Measurements from ENCODE around the gene POTEH. TPM values are rescaled to one million over a fixed set of nuclear protein-coding genes. Genes with fewer than 3 reads are reported as not detected.
A peak's percentile ranks its signal among the peaks of the same experiment; 100 is the strongest.
"Not testable (repeated sequence)": the region's sequence is repeated elsewhere in the genome, so short reads cannot be mapped to it uniquely, and the experiment has no call there.

Gene POTEH
- total RNA-seq: not detected

GRCh38 chr22:15689749-15690125 is at the start of gene POTEH:
POTEH (plus strand) TSS chr22:15690026; CDS start chr22:15690078, 52 bp downstream.
- H3K27me3 Mint-ChIP-seq (ENCODE audit: low read depth): not testable (repeated sequence)

GRCh38 chr22:15642288-15642861 is 47.5 kb upstream of the POTEH start:
- ATAC-seq; DNase-seq; H3K27me3 Mint-ChIP-seq (ENCODE audit: low read depth); H3K4me3 Mint-ChIP-seq; H3K36me3 Mint-ChIP-seq (ENCODE audit: insufficient read depth); H3K4me1 Mint-ChIP-seq (ENCODE audit: low read depth); H3K9me3 Mint-ChIP-seq: not testable (repeated sequence)

More at GRCh38 chr22:15689749-15690125, at the start of gene POTEH:
- ATAC-seq; H3K9me3 Mint-ChIP-seq; H3K4me1 Mint-ChIP-seq (ENCODE audit: low read depth); DNase-seq; H3K4me3 Mint-ChIP-seq; H3K36me3 Mint-ChIP-seq (ENCODE audit: insufficient read depth): not testable (repeated sequence)

- ATAC-seq; H3K4me1 Mint-ChIP-seq (ENCODE audit: low read depth); H3K9me3 Mint-ChIP-seq; DNase-seq; H3K4me3 Mint-ChIP-seq; H3K36me3 Mint-ChIP-seq (ENCODE audit: insufficient read depth); H3K27me3 Mint-ChIP-seq (ENCODE audit: low read depth): not testable (repeated sequence)
These were observed 37.9 kb upstream of the POTEH start for GRCh38 chr22:15651954-15652353.

- ATAC-seq; H3K4me3 Mint-ChIP-seq; H3K4me1 Mint-ChIP-seq (ENCODE audit: low read depth); DNase-seq; H3K36me3 Mint-ChIP-seq (ENCODE audit: insufficient read depth); H3K27me3 Mint-ChIP-seq (ENCODE audit: low read depth); H3K9me3 Mint-ChIP-seq: not testable (repeated sequence)
These were observed 37.1 kb upstream of the POTEH start for GRCh38 chr22:15652738-15653137.

GRCh38 chr22:15653241-15653640 is 36.6 kb upstream of the POTEH start:
- ATAC-seq; H3K4me1 Mint-ChIP-seq (ENCODE audit: low read depth); H3K4me3 Mint-ChIP-seq; DNase-seq; H3K36me3 Mint-ChIP-seq (ENCODE audit: insufficient read depth); H3K9me3 Mint-ChIP-seq; H3K27me3 Mint-ChIP-seq (ENCODE audit: low read depth): not testable (repeated sequence)

GRCh38 chr22:15661102-15661501 is 28.7 kb upstream of the POTEH start:
- not testable (repeated sequence) for H3K4me1 Mint-ChIP-seq (ENCODE audit: low read depth); DNase-seq; H3K9me3 Mint-ChIP-seq; H3K36me3 Mint-ChIP-seq (ENCODE audit: insufficient read depth); ATAC-seq; H3K4me3 Mint-ChIP-seq; H3K27me3 Mint-ChIP-seq (ENCODE audit: low read depth)

GRCh38 chr22:15664682-15665081 is 25.1 kb upstream of the POTEH start:
- H3K9me3 Mint-ChIP-seq; DNase-seq; H3K27me3 Mint-ChIP-seq (ENCODE audit: low read depth); H3K36me3 Mint-ChIP-seq (ENCODE audit: insufficient read depth); H3K4me3 Mint-ChIP-seq; H3K4me1 Mint-ChIP-seq (ENCODE audit: low read depth): not testable (repeated sequence)
- ATAC-seq: peak in 1 of 2 donors; percentile 10

GRCh38 chr22:15665478-15665877 is 24.3 kb upstream of the POTEH start:
- H3K27me3 Mint-ChIP-seq (ENCODE audit: low read depth); H3K4me1 Mint-ChIP-seq (ENCODE audit: low read depth); ATAC-seq; H3K36me3 Mint-ChIP-seq (ENCODE audit: insufficient read depth); H3K4me3 Mint-ChIP-seq; H3K9me3 Mint-ChIP-seq; DNase-seq: not testable (repeated sequence)

- ATAC-seq; H3K4me1 Mint-ChIP-seq (ENCODE audit: low read depth); H3K4me3 Mint-ChIP-seq; DNase-seq; H3K36me3 Mint-ChIP-seq (ENCODE audit: insufficient read depth); H3K9me3 Mint-ChIP-seq; H3K27me3 Mint-ChIP-seq (ENCODE audit: low read depth): not testable (repeated sequence)
These were observed 20.4 kb upstream of the POTEH start for GRCh38 chr22:15669430-15669829.

GRCh38 chr22:15679702-15680101 is 10.1 kb upstream of the POTEH start:
- H3K36me3 Mint-ChIP-seq (ENCODE audit: insufficient read depth); ATAC-seq; H3K4me3 Mint-ChIP-seq; H3K27me3 Mint-ChIP-seq (ENCODE audit: low read depth); DNase-seq; H3K4me1 Mint-ChIP-seq (ENCODE audit: low read depth); H3K9me3 Mint-ChIP-seq: not testable (repeated sequence)

GRCh38 chr22:15684115-15684514 is 5.7 kb upstream of the POTEH start:
- H3K4me1 Mint-ChIP-seq (ENCODE audit: low read depth); ATAC-seq; H3K36me3 Mint-ChIP-seq (ENCODE audit: insufficient read depth); H3K27me3 Mint-ChIP-seq (ENCODE audit: low read depth); H3K4me3 Mint-ChIP-seq; DNase-seq; H3K9me3 Mint-ChIP-seq: not testable (repeated sequence)

GRCh38 chr22:15684695-15685094 is 5.1 kb upstream of the POTEH start:
- H3K36me3 Mint-ChIP-seq (ENCODE audit: insufficient read depth); H3K4me3 Mint-ChIP-seq; ATAC-seq; H3K27me3 Mint-ChIP-seq (ENCODE audit: low read depth); H3K4me1 Mint-ChIP-seq (ENCODE audit: low read depth); H3K9me3 Mint-ChIP-seq; DNase-seq: not testable (repeated sequence)

- not testable (repeated sequence) for H3K36me3 Mint-ChIP-seq (ENCODE audit: insufficient read depth); H3K9me3 Mint-ChIP-seq; H3K4me3 Mint-ChIP-seq; H3K27me3 Mint-ChIP-seq (ENCODE audit: low read depth); H3K4me1 Mint-ChIP-seq (ENCODE audit: low read depth); DNase-seq
- peak in 1 of 2 donors; percentile 13 for ATAC-seq
These were observed 4.2 kb upstream of the POTEH start for GRCh38 chr22:15685641-15686040.

- H3K4me1 Mint-ChIP-seq (ENCODE audit: low read depth); H3K9me3 Mint-ChIP-seq; H3K36me3 Mint-ChIP-seq (ENCODE audit: insufficient read depth); H3K27me3 Mint-ChIP-seq (ENCODE audit: low read depth); H3K4me3 Mint-ChIP-seq; DNase-seq: not testable (repeated sequence)
- ATAC-seq: peak in 1 of 2 donors; percentile 8
These were observed 2.7 kb upstream of the POTEH start for GRCh38 chr22:15687086-15687485.

GRCh38 chr22:15687676-15688075 is 2.1 kb upstream of the POTEH start:
- not testable (repeated sequence) for H3K36me3 Mint-ChIP-seq (ENCODE audit: insufficient read depth); H3K9me3 Mint-ChIP-seq; H3K27me3 Mint-ChIP-seq (ENCODE audit: low read depth); DNase-seq; H3K4me3 Mint-ChIP-seq; H3K4me1 Mint-ChIP-seq (ENCODE audit: low read depth)
- peak in 1 of 2 donors; percentile 11 for ATAC-seq

- not testable (repeated sequence) for H3K4me1 Mint-ChIP-seq (ENCODE audit: low read depth); H3K36me3 Mint-ChIP-seq (ENCODE audit: insufficient read depth); ATAC-seq; DNase-seq; H3K4me3 Mint-ChIP-seq; H3K27me3 Mint-ChIP-seq (ENCODE audit: low read depth); H3K9me3 Mint-ChIP-seq
These were observed 1.7 kb upstream of the POTEH start for GRCh38 chr22:15688090-15688489.
